HEK293T (cell line): ENCODE results near the gene TRAM2.

ENCODE experiments used
- CTCF ChIA-PET: fragments of 350-600 bp; formaldehyde crosslinking; extraction: SDS; loops from one replicate; lab custom pipeline; 2021; ENCODE audit warnings: antibody characterized with exemption, inconsistent platforms; lab: Yijun Ruan, JAX
- POLR2A ChIA-PET: fragments of 350-600 bp; formaldehyde crosslinking; extraction: SDS; loops from one replicate; lab custom pipeline; 2020; ENCODE audit warnings: antibody characterized with exemption, inconsistent platforms; lab: Yijun Ruan, JAX
- DNase-seq: peaks from one replicate; pipeline ENCODE4 v3.0.0; 2012; ENCODE audit warnings: mixed read lengths; ENCODE audit errors: extremely low spot score
- ARNT ChIP-seq: fragments of 450-650 bp; IDR thresholded peaks from 2 replicates; pipeline ENCODE4 v1.6.1; 2017; ENCODE audit warnings: mild to moderate bottlenecking
- BHLHE40 ChIP-seq: fragments of 450-650 bp; IDR thresholded peaks from 2 replicates; pipeline ENCODE4 v1.6.1; 2016; ENCODE audit warnings: mild to moderate bottlenecking, moderate library complexity, borderline replicate concordance
- CTBP1 ChIP-seq: fragments of 450-650 bp; IDR thresholded peaks from 2 replicates; pipeline ENCODE4 v1.6.1; 2016; ENCODE audit warnings: borderline replicate concordance
- ELF4 ChIP-seq: fragments of 450-650 bp; IDR thresholded peaks from 2 replicates; pipeline ENCODE4 v1.6.1; 2017; ENCODE audit warnings: antibody characterized with exemption
- FOXA1 ChIP-seq: fragments of 450-650 bp; IDR thresholded peaks from 2 replicates; pipeline ENCODE4 v1.6.1; 2016; ENCODE audit warnings: mild to moderate bottlenecking
- FOXK2 ChIP-seq: fragments of 450-650 bp; IDR thresholded peaks from 2 replicates; pipeline ENCODE4 v1.6.1; 2016; ENCODE audit warnings: mild to moderate bottlenecking
- FOXM1 ChIP-seq: fragments of 450-650 bp; IDR thresholded peaks from 2 replicates; pipeline ENCODE4 v1.6.1; 2017; ENCODE audit warnings: mild to moderate bottlenecking, borderline replicate concordance
- HDGF ChIP-seq: fragments of 450-650 bp; IDR thresholded peaks from 2 replicates; pipeline ENCODE4 v1.6.1; 2017; ENCODE audit warnings: antibody characterized with exemption, borderline replicate concordance
- L3MBTL2 ChIP-seq: fragments of 450-650 bp; conservative IDR thresholded peaks from 2 replicates; pipeline ENCODE4 v1.6.1; 2016; ENCODE audit warnings: mild to moderate bottlenecking
- LEF1 ChIP-seq: fragments of 450-650 bp; IDR thresholded peaks from 2 replicates; pipeline ENCODE4 v1.6.1; 2017; ENCODE audit warnings: mild to moderate bottlenecking, borderline replicate concordance
- NFRKB ChIP-seq: fragments of 450-650 bp; IDR thresholded peaks from 2 replicates; pipeline ENCODE4 v1.6.1; 2016; ENCODE audit warnings: mild to moderate bottlenecking, moderate library complexity
- PKNOX1 ChIP-seq: fragments of 450-650 bp; IDR thresholded peaks from 2 replicates; pipeline ENCODE4 v1.6.1; 2016
- SP1 ChIP-seq: fragments of 450-650 bp; IDR thresholded peaks from 2 replicates; pipeline ENCODE4 v1.6.1; 2017
- SUZ12 ChIP-seq: fragments of 450-650 bp; IDR thresholded peaks from 2 replicates; pipeline ENCODE4 v1.6.1; 2016; ENCODE audit warnings: mild to moderate bottlenecking
- TARDBP ChIP-seq: fragments of 450-650 bp; IDR thresholded peaks from 2 replicates; pipeline ENCODE4 v1.6.1; 2016
- ZNF384 ChIP-seq: fragments of 450-650 bp; IDR thresholded peaks from 2 replicates; pipeline ENCODE4 v1.6.1; 2016

TRAM2 gene

GRCh38 chr6:52596371-52597028 lies 19.6 kb upstream of the TRAM2 start:
- TF ChIP-seq FOXA1 (no peak), NFRKB (no peak), BHLHE40 (no peak), PKNOX1 (no peak), SUZ12 (no peak), TARDBP (no peak), FOXM1 (no peak)
- DNase-seq = no peak
- CTCF ChIA-PET = interaction anchor here (0.6 to 1.7 kb wide), 5 partner anchors 9 to 283 kb away, joined by 3 to 4 read pairs (median 3); no protein-coding TSS in a partner anchor
- POLR2A ChIA-PET = interaction anchor here (2.3 to 3.1 kb wide), 2 partner anchors 20 to 176 kb away, joined by 12 to 16 read pairs; partner anchors contain the start of genes EFHC1 and TRAM2

- TF ChIP-seq TARDBP (no peak), FOXK2 (no peak), FOXA1 (no peak), PKNOX1 (no peak), ZNF384 (no peak), ELF4 (no peak), LEF1 (no peak), ARNT (no peak), HDGF (no peak), SP1 (no peak), FOXM1 (no peak), L3MBTL2 (no peak), BHLHE40 (no peak), NFRKB (no peak), SUZ12 (no peak), CTBP1 (no peak)
- POLR2A ChIA-PET = interaction anchor here (2.0 kb wide), 1 partner anchor 176 kb away, joined by 8 read pairs; the partner anchor contains the start of gene EFHC1
- DNase-seq = no peak
- CTCF ChIA-PET = interaction anchor here (0.6 to 1.6 kb wide), 10 partner anchors 9 to 388 kb away, joined by 3 to 5 read pairs (median 3); no protein-coding TSS in a partner anchor
Observed at GRCh38 chr6:52595796-52596130, 18.9 kb upstream of the TRAM2 start.

GRCh38 chr6:52595000-52595795 lies 18.3 kb upstream of the TRAM2 start:
- DNase-seq = no peak
- TF ChIP-seq FOXM1 = no peak
- TF ChIP-seq TARDBP = no peak
- TF ChIP-seq PKNOX1 = no peak
- TF ChIP-seq ZNF384 = no peak
- TF ChIP-seq ARNT = no peak
- POLR2A ChIA-PET = interaction anchor here (0.8 to 2.0 kb wide), 2 partner anchors 11 to 176 kb away, joined by 3 to 8 read pairs; partner anchors contain the start of gene EFHC1
- CTCF ChIA-PET = interaction anchor here (0.6 to 1.6 kb wide), 10 partner anchors 10 to 388 kb away, joined by 3 to 5 read pairs (median 3); no protein-coding TSS in a partner anchor

- POLR2A ChIA-PET = interaction anchor here (0.9 to 2.0 kb wide), 2 partner anchors 17 to 175 kb away, joined by 3 to 8 read pairs; partner anchors contain the start of genes EFHC1 and TRAM2
- DNase-seq = no peak
- CTCF ChIA-PET = interaction anchor here (1.2 kb wide), 1 partner anchor 11 kb away, joined by 3 read pairs; no protein-coding TSS in a partner anchor
Observed at GRCh38 chr6:52594221-52594620, 17.4 kb upstream of the TRAM2 start.

More at GRCh38 chr6:52594221-52594620, 17.4 kb upstream of the TRAM2 start:
- TF ChIP-seq CTBP1 = no peak
- no peak for TF ChIP-seq PKNOX1
- no peak for TF ChIP-seq FOXA1
- TF ChIP-seq TARDBP = no peak
- TF ChIP-seq NFRKB = no peak
- no peak for TF ChIP-seq ZNF384
- no peak for TF ChIP-seq L3MBTL2
- TF ChIP-seq FOXK2 = no peak
- no peak for TF ChIP-seq SUZ12
- TF ChIP-seq HDGF = no peak
- TF ChIP-seq ARNT = no peak
- no peak for TF ChIP-seq LEF1
- no peak for TF ChIP-seq ELF4
- TF ChIP-seq SP1 = no peak
